Inflammatory macrophage treated with lipopolysaccharide for 4 hours (primary cell): ENCODE data around the gene GRN.
A peak's percentile ranks its signal among the peaks of the same experiment; 100 is the strongest.

ENCODE experiments used
- DNase-seq: peaks from one replicate; pipeline ENCODE4 v3.0.0-alpha.2; 2020

GRN gene

DNA sequence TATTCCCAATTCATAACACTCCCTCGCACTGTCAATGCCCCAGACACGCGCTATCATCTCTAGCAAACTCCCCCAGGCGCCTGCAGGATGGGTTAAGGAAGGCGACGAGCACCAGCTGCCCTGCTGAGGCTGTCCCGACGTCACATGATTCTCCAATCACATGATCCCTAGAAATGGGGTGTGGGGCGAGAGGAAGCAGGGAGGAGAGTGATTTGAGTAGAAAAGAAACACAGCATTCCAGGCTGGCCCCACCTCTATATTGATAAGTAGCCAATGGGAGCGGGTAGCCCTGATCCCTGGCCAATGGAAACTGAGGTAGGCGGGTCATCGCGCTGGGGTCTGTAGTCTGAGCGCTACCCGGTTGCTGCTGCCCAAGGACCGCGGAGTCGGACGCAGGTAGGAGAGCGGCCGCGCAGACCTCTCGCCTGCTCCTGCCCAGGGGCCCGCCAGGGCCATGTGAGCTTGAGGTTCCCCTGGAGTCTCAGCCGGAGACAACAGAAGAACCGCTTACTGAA lies at the start of gene GRN:
GRN (plus strand) TSS at position 364 of the 515 bp plus-strand sequence. CDS start 3,863 bp downstream, outside the sequence.
- peak; percentile 98 for DNase-seq

DNA sequence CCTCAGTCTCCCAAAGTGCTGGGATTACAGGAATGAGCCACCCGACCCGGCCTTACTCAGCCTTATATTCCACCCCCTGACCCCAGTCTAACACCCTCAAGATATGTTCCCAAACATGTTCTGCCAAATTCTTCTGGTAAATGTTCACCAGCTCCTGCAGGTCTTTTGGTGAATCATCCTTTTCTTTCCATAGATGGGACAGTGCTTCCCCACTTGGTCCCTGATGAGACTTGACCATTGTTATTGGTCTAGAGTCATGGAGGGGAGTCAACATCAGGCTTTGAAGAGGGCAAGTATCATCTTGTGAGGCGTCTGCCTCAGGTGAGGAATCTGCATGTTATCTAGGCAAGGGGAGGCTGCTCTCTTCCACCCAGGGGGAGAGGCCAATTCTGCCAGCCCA lies 47.1 kb upstream of the GRN start:
- DNase-seq, result no peak

DNA sequence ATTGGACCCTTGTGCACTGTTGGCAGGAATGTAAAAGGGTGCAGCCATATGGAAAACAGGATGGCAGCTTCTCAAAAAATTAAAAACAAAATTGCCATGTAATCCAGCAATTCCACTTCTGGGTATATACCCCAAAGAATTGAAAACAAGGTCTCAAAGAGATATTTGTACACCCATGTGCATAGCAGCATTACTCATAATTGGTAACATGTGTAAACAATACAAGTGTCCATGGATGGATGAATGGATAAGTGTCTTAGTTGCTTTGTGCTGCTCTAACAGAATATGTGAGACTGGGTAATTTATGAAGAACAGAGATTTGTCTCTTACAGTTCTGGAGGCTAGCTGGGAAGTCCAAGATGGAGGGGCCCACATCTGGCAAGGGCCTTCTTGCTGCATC lies 40.5 kb upstream of the GRN start:
- no peak for DNase-seq

DNA sequence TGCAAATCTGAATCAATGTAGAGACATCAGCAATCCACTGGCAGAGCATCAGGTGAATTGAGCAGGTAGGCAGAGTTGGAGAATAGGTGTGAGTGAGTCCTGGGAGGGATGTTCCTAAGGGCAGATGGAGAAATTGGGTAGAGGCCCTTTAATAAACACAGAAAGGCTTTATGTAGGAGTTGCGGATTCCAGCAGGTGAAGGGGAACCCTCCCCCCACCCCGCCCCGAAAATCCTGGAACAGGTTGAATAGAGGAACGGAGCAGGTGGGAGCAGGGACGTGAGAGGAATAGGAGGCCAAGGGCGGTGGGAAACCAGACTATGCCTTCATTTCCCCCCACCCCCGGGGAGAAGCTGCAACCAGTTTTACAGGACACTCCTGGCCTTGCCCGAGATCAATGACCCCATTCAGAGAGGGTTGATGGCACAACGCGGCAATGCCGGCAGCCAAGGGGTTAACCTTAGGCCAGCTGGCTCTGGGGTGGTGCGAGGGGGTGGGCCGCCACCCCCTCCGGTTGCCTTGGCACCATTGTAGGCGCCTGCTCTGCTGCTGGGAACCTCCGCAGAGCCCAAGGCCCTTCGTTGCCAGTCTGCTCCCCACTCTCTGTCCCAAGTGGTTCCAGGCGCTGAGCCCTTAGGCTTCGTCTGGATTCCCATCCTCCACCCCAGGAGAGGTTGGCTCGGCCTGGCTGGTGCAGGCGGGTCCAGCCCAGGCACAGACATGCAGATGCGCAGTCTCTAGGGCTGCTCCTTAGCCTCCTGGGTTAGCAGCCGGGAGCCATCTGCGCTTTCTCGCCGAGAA lies 37.5 kb upstream of the GRN start:
- DNase-seq, result no peak

DNA sequence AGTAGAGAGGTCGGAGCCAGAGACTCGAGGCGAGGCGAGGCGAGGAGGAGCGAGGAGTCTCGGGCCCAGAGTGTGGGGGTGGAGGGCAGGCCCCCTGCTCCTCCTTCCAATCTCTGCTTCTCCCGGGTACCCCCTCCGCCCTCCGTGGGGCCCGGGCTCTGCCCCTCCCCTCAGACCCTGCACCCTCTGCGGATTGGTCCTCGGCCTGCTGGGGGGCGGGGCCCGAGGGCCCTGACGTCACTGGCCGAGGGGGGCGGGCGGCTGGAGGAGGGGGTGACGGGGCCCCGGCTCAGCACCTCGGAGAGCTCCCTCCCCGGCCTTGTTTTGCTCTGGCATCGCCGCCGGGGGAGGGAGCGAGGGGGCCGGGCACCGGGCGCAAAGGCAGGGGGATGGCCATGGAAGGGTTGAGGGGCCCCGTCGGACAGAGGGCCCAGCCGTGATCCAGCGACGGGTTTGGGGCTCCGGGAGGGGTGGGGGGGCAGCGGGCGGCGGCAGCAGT lies 36.7 kb upstream of the GRN start, which contains the start of gene RUNDC3A:
RUNDC3A (plus strand) TSS at position 282 of the 499 bp plus-strand sequence. CDS start 232 bp downstream, outside the sequence.
- peak; percentile 54 for DNase-seq

DNA sequence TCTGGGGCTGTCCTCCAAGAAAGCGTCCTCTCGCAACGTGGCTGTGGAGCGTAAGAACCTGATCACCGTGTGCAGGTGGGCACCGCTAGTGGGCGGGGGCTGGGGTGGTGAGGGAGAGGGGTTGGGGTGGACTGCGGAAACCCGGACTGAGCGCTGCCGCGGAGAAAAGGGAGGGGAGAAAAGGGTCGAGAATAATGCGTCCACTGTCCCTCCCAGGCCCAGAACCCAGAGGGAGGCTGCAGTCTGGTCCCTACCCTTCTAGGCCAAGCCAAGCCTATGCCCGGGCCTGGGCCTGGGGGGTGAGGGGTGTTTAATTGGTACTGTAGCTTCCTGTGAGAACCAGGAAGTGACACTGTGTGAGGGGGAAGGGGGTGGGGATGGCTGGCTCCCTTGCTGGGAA lies 36.2 kb upstream of the GRN start:
- no peak for DNase-seq

DNA sequence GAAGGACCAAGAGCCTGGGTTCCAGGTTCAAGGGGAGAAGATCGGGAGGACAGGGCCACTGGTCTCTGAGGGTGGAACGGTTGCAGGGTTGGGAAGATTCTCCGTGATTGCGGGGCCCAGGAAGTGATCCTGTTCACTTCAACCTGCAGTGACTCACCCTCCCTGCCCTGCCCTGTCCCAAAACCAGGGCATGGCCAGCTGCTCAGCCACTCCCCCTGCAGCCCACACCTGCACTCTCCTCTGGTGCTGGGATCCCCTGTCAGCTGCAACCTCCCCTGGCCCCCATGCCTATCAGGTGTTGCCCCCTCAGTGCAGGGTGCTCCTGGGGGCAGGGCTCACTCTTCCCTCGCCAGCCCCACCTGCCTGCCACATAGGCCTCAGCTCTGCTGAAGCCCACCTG lies 35.6 kb upstream of the GRN start:
- no peak for DNase-seq

DNA sequence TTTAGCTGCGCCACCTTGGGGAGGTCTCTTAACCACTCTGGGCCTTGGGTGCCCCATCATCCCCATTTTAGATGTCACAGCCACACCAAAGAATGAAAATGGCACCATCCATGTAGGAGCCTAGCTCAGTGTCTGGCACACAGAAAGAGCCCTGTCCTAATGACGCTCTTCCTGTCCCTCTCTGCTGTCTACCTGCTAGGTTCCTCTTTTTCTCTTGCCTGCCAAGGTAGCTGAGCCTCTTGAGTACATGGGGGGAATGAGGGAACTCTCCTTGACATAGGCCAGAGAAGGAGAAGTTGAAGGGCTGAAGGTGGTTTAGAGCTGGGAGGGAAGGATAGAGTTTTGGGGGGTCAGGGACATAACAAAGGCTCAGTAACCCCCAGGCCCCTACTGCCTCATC lies 34.9 kb upstream of the GRN start:
- no peak for DNase-seq

DNA sequence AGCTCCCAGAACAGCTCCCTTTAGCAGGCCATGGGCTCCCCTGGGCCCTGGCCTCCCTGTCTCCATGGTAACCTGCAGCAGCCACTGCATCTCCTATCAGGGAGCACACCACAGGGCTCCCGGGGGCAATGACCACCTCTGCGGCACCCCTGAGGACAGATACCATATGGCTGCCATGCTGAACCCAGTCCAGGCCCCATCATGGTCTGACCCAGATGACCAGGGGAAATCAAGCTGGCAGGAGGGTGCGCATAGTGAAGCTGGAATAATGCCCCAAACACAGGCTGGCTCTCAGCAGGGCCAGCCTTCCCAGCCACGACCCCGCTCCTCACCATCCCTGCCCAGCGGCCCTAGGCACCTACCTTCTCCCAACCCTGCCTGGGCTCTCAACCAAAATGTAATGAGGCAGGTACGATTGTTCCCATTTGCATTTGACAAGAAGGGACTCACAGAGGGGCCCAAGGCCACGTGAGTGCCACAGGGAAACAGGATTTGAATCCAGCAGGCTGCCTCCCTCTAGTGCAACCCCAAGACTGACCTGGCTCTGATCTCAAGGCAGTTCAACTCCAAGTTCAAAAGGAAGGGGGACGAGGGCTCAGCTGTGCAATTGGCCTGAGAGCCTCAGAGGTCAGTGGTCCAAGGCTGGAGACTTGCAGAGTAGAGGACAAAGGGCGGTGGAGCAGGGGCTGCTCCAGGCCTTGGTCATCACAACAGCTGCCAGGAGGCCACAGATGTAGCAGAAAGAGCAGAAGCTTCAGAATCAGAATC lies 34.3 kb upstream of the GRN start:
- DNase-seq, result no peak

DNA sequence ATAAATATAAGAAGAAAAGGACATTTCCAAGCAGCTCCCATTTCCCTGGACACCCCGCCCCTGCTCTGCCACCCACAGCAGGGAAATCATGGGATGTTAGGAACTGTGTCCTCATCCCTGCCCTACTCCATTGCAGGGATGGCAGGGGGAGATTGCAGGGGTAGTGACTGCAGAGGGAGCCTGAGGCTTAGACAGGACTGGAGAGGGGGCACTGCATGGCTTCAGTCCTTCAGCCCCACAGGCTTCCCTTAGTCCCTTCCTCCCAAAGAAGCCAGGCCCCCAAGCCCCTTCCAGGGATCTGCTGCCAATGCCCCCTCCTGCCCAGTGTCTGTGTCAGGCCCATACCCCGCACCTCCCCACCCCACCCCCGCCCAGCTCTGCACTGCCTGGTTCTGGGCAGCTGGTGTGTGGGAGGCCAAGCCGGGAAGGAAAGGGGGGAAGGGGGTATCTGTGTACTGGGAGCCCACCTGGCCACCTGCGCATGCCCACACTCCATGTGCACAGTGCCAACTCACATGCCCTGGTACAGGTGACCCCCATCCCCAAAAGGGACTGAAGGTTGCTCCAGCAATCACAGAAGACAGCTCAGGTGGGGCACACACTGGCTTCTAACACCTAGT lies 33.4 kb upstream of the GRN start:
- no peak for DNase-seq

DNA sequence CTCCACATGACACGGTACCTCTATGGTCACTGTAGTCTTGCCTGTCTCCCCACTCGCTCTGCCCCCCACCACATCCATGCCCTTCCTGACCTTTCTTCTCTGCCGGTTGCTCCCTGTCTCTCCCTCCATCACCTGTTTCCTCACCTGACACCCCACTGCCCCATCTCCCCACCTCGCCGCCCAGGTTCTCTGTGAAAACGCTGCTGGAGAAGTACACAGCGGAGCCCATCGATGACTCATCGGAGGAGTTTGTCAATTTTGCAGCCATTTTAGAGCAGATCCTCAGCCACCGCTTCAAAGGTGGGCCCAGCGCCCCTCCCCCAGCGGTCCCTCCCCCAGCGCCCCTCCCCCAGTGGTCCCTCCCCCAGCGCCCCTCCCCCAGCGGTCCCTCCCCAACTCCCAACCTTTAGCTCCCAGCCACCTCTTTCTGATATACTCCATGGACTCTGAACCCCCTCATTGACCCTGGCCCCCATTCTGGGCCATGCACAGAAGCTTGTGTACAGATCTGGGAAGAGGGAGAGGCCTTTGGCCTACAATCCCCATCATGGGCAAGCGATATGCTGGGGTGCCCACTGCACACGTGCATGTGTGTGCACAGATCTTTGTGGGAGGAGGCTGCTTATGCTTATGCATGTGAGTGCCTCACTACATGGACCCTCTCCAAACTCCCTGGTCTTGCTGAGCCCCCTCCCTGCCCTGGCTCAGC lies 32.6 kb upstream of the GRN start:
- DNase-seq, result no peak

DNA sequence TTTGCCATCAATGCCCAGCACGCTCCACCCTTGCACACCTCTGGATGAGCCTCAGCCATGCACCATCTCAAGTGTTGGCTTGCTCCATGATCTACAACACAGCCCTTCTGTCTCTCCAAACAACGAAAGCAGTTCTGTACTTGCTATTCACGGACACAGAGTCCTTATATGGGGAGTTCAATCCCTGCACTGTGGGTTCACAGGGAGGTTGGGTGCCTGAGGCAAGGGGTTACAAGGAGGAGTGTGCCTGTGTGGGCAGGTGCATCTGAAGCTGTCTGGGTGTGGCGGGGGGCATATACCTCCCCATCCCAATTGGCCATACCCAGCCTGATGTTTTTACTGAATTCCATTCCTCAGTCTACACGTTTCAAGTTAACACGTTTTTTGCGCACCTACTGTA lies 31.1 kb upstream of the GRN start:
- DNase-seq, result no peak

DNA sequence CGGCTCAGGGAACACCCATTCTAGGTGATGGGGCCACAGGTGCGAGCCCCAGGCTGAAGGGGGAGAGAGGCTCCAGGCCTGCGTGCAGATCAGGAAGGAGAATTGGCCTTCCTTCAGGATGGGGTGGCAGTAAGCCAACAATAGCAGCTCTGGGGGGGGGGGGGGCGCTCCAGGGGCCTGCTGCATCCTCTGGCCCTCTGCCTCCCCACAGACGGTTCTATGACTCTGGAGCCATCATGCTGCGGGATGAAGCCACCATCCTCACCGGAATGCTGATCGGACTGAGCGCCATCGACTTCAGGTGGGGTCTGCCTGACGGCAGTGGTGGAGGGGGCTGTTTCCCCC lies 30.6 kb upstream of the GRN start:
- no peak for DNase-seq

DNA sequence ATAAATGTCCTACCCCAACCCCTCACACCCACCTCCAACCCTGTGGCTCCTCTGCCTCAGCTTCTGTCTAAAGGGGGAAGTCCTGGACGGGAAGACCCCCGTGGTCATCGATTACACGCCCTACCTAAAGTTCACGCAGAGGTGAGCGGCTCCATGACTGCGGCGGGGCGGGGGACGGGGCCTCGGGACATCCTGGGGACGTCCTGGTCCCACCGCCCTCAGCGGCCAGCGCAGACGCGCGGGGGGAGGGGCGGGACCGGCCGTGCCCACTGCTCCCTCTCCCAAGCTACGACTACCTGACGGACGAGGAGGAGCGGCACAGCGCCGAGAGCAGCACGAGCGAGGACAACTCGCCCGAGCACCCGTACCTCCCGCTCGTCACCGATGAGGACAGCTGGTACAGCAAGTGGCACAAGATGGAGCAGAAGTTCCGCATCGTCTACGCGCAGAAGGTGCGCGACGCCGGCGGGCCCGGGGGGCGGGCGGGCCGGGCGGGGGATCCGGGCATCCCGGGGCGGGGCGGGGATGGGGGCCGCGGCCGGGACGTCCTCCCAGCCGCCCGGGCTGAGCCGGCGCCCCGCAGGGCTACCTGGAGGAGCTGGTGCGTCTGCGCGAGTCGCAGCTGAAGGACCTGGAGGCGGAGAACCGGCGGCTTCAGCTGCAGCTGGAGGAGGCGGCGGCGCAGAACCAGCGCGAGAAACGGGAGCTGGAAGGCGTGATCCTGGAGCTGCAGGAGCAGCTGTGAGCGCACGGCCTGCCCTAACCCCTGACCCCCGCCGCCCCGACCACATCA lies 30.0 kb upstream of the GRN start:
- DNase-seq, result no peak

DNA sequence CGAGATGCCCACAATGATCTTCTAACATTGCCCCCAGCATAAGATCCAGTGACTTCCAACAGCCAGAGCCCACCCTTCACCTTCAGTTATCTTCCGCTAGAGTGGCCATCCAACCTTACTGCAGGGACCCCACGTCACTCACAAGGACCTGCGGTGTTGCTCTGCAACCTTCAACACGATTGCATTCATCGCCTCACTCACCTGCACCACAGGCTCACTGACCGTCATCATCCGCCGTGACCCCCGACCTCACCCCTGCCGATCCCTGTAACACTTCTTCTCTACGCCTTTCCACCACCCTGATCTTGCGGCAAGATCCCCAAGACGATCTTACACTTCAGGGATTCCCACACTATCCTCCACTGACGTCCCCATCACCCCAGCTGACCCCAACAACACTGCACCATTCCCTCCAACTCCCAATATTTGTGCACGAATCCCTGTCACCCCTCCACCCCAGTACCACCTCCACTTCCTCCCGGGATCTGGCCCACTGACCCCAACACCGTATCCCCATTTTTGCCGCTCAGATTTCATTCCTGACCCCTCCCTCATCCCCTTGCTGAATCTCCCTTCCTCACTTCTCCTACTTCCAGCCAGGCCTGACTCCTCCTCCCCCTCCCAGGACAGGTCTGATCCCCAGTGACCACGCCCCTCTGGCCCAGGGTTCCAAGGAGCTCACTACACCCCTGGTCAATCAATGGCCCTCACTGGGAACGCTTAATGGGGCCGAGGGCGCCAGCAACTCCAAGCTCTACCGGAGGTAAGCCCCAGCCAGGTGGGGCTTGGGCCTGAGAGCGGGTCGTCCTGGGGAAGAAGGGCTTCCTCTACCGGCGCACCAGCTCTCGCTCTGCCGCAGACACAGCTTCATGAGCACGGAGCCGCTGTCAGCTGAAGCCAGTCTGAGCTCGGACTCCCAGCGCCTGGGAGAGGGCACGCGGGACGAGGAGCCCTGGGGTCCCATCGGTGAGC lies 29.1 kb upstream of the GRN start:
- no peak for DNase-seq

DNA sequence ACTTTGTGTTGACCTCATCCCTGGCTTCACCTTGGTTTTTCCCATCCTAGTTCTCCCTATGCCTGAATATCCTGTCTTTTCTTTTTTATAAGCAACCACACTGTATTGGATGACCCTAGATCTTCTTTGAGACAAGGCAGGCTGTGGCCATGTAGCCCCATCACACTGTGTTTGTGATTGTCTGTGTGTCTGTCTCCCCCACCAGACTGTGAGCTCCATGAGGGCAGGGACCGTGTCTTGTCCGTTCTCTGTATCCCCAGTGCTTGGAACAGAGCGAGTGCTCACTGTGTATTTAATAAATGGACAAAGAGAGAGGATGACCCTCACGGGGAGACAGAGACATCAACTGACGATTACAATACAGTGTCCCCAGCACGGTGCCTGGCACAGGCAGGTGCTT lies 27.6 kb upstream of the GRN start:
- DNase-seq, result no peak

DNA sequence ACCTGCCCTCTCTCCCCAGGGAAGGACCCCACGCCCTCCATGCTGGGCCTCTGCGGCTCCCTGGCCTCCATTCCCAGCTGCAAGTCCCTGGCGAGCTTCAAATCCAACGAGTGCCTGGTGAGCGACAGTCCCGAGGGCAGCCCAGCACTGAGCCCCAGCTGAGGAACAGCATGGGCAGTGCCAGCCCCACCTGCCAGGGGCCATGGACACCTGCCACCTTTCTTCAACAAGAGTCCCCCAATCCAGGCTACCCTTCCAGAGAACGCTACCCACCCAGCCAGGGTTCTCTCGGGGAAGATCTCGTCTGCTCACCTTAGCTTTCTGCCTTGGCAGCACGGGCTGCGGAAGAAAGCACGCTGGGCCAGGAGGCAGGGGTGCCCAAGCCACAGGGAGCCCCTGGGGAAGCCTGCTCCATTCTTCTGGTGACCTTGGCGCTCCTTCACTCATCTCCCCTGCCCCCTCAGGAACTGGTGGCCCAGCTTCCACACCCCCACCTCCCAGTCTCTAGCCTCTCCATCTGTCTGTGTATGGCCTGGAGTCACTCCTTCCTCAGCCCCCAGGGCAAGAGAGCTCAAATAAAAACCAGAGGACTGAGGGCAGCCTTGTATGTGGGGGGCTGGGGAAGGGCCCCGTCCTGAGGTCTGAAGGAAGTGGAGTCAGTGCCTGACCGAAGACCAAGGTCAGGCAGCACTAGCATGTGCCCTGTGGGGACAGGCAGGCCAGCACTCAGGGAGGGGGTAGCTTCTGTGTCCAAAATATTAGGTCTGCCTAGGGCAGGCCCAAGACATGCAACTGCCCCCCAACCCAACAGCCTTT lies 26.8 kb upstream of the GRN start:
- no peak for DNase-seq

DNA sequence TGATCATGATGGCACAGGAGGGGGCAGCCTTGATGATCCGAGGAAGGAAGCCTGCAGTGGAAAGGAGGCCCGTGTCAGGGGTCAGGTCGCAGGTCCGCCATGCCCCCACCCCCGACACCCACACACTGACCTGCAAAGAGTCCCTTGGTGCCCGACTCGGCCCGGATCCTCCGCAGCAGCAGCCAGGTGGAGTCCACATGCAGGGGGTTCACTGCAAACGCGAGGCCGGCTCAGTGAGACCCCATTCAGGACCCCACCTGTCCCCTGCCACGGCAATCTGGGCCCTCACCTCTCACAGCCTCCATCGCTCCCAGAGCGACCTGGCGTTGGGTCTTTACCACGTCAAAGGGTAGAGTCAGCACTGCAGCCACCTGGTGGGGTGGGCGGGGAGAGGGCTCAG lies 25.0 kb upstream of the GRN start:
- no peak for DNase-seq

DNA sequence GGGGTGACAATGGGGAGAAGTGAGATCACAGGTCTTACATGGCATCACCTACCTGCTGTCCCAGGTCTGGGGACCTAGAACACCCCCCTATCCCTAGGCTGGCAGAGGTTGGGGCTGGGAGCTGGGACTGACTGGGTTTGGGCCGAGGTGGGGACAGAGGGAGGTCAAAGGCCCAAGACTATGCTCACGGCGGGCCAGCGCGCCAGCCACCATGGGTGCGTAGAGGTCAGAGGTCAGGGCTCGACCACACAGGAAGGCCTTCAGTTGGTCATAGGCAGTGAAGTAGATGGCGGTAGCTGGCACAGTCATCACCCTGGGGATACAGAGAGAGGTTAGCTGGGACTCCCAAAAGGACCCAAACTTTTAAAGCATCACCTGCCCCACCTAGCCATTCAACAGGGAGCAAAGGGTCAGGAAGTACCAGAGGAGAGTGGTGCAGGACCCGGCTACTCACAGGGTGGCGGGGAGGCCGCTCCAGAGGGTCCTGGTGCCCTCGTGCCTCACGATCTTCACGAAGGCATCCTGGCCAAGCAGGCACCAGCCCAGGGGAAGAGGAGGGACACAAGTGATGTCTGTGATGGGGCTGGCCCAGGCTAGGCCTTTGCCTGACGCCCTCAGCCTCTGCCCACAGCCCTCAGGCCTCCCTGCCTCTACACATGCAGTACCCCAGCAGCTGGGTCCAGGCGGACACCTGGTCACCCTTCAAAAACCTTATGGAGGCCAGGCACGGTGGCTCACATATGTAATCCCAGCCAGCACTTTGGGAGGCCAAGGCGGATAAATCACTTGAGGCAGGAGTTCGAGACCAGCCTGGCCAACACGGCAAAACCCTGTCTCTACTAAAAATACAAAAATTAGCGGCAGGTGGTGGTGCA lies 23.6 kb upstream of the GRN start:
- no peak for DNase-seq
